Measurements from ENCODE around the gene HSPA1A. TPM values are rescaled to one million over a fixed set of nuclear protein-coding genes. Genes with fewer than 3 reads are reported as not detected.
A peak's percentile ranks its signal among the peaks of the same experiment; 100 is the strongest.

HSPA1A gene
- polyA plus RNA-seq, 3 donors = 144 to 215 (median 200) TPM

- 50% methylated on average over 2 of the region's 6 CpGs for whole genome bisulfite sequencing (ENCODE audit: insufficient coverage)
Observed at GRCh38 chr6:31830886-31831335, 15.6 kb downstream of the HSPA1A start.

More at GRCh38 chr6:31830886-31831335, 15.6 kb downstream of the HSPA1A start:
- H3K27ac ChIP-seq (ENCODE audit: low read depth in 1 of 2, low read length in 2 of 2) = peak overlapping the region; percentile 64 to 76
- no peak for TF ChIP-seq CTCF (IDR thresholded peaks at IDR 0.05)
- no peaks in the 10 kb centered on the region for H3K27me3 Mint-ChIP-seq (ENCODE audit: low read depth in 3 of 3)
- H3K36me3 ChIP-seq (replicated peaks in 1 of 2; ENCODE audit: control insufficient read depth in 1 of 2, insufficient read depth in 2 of 2, low read length in 2 of 2) = no peaks in the 10 kb centered on the region
- H3K4me1 ChIP-seq (ENCODE audit: control insufficient read depth in 1 of 2, insufficient read depth in 2 of 2, low read length in 2 of 2) = peaks cover 55 to 69% of the 10 kb centered on the region in 2 donors
- H3K79me2 ChIP-seq (ENCODE audit: insufficient read depth, low read length) = peaks cover 52% of the 10 kb centered on the region
- H2AFZ ChIP-seq (ENCODE audit: insufficient read depth, low read depth, low read length, poor library complexity, severe bottlenecking) = peak overlapping the region; percentile 29
- no peaks in the 10 kb centered on the region for H3K9me3 ChIP-seq (replicated peaks in 1 of 2; ENCODE audit: control insufficient read depth in 1 of 2, insufficient read depth in 1 of 2, low read length in 2 of 2)
- H3K4me1 Mint-ChIP-seq = peaks cover 46% of the 10 kb centered on the region
- peak overlapping the region; percentile 87 to 95 (median 93) for H3K27ac Mint-ChIP-seq
- DNase-seq = no peak
- no peaks in the 10 kb centered on the region for H3K27me3 ChIP-seq (ENCODE audit: control insufficient read depth in 2 of 2, insufficient read depth in 2 of 2, low read length in 2 of 2)
- peaks cover 4% of the 10 kb centered on the region for H4K20me1 ChIP-seq (ENCODE audit: insufficient read depth, low read length)
- H3K4me3 ChIP-seq (replicated peaks in 1 of 3; ENCODE audit: low read depth in 2 of 3, low read length in 3 of 3) = peak overlapping the region; percentile 63 to 88 (median 77)
- intact Hi-C loops (cut with micrococcal nuclease) = loop anchor here (5.0 to 10.0 kb wide), 4 partner anchors 104 to 286 kb away; partner anchors contain the start of genes DDAH2 (in 2 of the 2), LY6G5C (in 2 of the 2), ATP6V1G2 (in 1 of the 2) and DDX39B (in 1 of the 2)
- H3K4me3 Mint-ChIP-seq = peak overlapping the region; percentile 80 to 96
- peak overlapping the region; percentile 0 for H3K9ac ChIP-seq (ENCODE audit: insufficient read depth, low read length, poor library complexity, severe bottlenecking)
- H3K9me3 Mint-ChIP-seq = no peaks in the 10 kb centered on the region
- peak overlapping the region; percentile 97 for H3K4me2 ChIP-seq (replicated peaks; ENCODE audit: extremely low read depth, low read length, poor library complexity, severe bottlenecking)
- peaks cover 0 to under 1% of the 10 kb centered on the region in 2 donors for H3K36me3 Mint-ChIP-seq
